ENCODE data around the gene ADRA2A.
A peak's percentile ranks its signal among the peaks of the same experiment; 100 is the strongest.

ADRA2A gene

DNA sequence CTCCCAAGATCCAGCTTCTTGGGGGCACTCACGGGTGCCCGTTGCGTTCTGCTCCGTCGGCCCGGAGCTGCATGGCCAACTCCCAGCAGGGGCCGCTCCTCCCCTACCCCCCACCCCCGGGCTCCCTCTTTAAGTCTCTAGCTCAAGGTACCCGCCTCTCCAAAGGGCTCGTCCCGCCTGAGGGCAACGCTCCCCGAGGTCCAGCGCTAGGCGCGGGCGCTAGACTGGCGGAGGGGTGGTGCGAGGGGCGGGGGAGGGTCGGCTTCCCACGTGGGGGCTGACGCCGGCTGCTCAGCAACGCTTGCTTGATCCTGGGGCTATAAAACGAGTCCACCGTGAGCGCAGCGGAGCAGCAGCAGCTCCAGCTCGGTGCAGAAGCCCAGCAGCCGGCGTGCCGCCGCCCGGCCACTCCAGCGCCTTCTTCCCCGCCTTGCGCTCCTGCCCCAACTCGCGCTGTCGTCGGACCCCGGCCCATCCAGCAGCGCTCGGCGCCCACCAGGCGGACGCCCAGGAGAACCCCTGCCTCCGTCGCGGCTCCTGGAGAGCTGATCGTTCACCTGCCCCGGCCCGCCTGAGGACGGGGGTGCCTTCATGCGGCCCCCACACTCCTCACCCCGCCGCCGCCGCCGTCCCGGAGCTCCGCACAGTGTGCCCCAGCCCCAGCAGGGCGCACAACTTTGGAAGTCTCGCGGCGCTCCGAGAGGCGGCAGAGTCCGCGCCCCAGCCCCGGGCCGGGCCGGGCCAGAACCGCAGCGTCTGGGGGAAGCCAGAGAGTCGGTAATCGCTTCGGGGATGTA is at the start of gene ADRA2A:
ADRA2A (plus strand) TSS at position 348 of the 797 bp plus-strand sequence. CDS start 968 bp downstream, outside the sequence.
- DNase-seq: peak; percentile 55

DNA sequence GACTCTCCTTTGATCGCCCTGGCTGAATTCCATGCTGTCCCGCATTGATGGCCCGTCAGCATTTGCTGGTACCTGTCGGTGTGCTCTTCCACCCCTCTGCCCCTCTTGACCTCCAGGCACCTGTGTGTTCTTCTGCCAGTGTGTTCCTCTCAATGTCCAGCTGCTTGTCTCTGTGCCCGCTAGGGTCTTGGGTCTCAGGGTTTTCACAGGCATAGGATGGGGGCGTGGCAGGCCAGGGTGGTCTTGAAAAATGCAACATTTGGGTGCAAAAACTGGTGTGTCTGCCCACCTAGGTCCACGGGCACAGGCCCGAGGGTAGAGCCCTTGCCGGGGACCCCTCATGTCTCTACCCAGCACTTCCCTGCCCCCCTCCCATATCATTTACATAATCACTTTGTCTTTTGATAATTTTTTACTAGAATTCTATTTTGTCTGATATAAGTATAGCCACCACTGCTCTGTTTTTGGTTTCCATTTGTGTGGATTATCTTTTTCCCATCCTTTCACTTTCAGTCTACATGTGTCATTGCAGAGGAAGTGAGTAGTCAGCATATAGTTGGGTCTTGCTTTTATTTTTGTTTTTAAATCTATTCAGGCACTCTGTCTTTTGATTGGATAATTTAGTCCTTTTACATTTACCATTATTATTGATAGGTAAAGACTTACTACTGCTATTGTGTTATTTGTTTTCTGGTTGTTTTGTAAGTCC is 46.6 kb upstream of the ADRA2A start:
- no peak for DNase-seq

DNA sequence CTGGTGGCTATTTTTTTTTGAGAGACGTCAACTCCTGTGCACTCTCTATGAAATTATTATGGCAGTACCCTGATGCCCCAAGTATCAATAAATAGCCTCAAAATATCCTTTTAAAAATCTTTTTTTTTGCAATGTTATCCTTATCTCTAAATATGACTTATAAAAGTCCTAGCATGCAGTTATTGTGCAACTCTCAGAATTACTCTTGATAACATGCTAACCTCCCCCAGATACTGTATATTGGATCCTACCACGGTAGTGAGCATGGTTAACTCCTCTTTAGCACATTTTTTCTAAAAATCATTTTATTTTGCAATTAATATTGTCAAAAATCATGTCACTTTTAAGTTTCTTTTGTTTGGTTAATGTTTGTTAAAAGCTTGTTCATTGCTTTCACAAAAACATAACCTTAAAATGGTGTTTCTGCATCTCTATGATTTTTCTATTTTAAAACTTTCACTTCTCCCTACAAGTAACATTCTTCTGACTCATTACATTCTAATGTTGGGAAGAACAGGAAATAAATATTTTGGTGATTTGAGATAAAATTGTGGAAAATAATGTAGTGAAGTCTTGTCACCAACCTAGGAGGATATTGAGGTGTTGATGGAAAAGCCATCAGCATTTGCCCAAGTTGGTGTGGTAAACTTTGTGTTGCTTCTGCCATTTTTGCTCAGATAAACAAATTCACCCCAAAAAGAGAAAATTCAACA is 42.1 kb upstream of the ADRA2A start:
- no peak for DNase-seq

DNA sequence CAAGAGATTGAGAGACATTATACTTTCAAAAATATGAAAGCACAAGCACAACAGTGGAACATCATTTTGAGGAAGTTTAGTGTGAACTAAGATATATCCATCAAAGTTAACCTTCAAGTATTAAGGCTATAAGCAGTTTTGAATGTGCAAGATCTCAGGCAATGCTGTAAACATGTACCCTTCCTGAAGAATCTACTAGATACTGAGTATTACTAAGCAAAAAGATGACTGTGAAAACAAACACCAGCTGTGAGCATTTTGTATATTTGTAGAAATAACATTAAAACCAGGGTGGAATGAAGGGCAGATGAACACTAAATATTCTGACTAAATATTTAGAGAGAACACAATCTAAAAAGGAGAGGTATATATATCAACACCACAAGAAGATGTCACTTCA is 41.3 kb upstream of the ADRA2A start:
- DNase-seq: no peak

DNA sequence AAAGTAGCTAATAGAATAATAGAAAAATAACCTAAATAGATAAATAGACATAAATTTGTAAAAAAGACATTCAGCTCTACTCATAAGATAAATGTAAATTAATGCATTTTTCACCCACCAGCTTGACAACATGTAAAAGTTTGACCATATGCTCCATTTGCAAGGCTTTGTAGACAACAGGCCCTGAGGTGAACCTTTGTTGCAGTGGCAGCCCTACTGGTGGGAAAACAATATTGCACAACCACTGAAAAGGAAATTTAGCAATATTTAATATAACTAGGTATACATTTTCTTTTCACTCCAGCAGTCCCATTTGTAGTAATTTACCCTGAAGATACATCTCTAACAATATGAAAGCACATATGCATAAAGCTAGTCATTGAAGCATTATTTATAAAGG is 39.0 kb upstream of the ADRA2A start:
- DNase-seq: no peak

DNA sequence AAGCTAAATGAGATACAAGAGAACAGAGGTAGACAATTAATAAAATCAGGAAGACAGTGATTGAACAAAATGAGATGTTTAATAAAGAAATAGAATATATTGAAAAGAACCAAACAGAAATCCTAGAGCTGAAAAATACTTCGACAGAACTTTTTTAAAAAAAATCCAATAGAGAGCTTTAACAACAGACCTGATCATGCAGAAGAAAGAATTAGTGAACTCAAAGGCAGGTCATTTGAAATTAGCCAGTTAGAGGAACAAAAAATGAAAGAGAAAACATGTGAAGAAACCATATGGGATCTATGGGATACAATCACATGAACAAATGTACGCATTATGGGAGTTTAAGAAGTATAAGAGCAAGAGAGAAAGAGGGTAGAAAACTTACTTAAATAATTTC is 37.3 kb upstream of the ADRA2A start:
- DNase-seq: no peak

DNA sequence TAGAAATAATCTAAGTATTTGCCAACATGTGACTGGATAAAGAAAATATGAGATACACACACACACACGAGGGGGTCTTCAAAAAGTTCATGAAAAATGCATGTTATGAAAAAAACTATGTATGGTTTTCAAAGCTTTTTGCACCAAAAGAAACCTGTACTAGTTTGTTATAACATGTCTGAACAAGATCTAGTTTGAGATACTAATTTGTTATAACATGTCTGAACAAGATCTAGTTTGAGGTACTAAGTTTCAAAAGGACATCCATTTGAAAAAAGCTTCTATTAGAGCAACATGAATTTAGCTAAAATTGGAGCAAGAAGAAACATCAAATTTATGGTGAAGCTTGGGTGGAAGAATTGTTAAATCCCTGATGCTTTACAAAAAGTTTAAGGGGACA is 19.8 kb upstream of the ADRA2A start:
- DNase-seq: no peak

DNA sequence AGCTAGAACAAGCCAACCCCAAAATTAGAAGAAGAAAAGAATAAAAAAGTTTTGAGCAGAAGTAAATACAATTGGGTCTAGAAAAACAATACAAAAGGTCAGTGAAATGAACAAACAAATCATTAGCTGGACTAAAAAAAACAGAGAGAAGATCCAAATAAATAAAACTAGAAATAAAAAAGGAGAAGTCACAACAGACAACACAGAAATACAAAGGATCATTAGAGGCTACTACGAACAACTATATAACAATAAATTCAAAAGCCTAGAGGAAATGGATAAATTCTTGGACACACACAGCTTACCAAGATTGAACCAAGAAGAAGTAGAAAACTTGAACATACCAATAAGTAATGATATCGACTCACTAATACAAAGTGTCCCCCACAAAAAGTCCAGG is 13.4 kb upstream of the ADRA2A start:
- DNase-seq: no peak

DNA sequence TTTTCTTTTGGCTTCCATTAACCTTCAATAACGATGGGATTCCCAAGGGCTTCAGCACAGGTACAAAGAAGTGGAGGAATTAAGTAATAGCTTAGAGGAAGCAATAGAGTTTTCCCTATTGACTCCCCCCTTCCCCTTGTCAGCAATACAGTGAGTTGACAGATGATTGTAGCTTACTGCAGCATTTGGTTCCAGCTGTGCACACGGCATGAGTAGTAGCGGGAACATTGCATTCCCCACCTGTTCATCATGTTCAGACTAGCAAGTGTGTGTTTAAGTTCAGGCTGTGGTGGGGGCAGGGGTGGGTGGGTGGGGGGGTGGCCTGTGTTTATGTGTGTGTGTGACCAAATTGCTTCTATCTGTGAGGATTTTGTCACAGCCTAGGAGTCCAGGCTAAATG is 4.6 kb upstream of the ADRA2A start:
- no peak for DNase-seq

DNA sequence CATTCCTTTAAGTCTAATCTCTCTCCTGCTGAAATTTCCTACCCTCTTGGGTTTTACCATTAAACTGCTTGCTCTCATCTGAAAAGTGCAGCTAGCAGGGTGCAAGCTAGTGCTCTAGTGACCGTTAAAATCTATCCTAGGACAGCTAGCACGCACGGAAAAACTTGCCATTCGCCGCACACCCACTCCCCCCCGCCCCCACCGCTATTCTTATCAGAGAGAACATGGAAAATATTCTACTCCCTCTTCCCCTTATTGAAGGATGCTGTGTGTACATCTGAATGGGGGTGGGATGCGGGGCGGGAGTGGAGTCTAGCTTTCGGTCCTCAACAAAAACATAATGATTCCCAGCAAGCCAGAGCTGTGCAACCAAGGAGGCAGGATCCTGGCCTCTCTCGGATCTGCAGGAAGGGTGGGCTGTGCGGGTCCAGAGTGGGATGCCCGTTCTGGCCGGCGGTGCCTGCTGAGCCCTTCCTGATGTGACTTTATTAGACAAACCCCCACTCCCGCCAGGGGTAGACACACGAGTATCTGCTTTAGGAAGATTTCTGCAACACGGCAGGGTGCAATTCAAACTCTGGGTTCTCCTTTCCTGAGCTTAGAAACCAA is 1.1 kb upstream of the ADRA2A start:
- DNase-seq: no peak

DNA sequence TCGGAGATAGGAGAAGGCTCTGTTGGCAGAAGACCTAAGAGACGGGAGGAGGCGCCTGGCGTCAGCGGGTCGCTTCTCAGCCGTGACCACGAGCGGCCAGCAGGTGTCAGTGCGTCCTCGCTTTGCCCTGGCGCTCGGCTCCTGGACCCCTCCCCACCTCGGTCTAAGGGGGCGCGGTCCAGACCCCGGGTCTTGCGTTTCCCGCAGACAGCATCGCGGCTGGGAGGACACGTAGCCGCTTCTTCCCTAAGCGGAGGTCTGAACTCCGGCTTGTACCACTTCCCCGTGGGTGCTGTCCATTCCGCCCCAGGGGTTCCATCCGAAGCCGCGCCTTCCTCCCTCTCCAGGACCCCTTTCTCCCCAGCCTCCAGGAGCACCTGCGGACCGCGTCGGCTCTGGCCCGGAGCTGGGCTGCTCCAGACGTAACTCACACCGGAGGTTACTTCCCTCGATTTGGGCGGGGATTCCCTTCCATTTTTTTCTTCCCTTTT is 593 bp upstream of the ADRA2A start:
- DNase-seq: peak; percentile 54

DNA sequence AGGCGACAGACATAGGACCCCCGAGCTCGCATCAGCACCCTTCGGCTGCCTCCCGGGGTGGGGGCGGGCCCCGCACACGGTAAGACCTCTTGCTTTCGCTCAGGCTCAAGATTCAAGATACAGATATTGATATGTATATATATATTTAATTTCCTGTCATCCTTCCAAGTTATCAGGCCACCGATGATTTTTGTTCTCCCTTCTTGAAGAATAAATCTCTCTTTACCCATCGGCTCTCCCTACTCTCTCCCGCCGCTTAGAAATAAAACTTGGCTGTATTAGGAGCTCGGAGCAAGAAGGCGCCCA is 603 bp downstream of the ADRA2A start:
- DNase-seq: no peak

DNA sequence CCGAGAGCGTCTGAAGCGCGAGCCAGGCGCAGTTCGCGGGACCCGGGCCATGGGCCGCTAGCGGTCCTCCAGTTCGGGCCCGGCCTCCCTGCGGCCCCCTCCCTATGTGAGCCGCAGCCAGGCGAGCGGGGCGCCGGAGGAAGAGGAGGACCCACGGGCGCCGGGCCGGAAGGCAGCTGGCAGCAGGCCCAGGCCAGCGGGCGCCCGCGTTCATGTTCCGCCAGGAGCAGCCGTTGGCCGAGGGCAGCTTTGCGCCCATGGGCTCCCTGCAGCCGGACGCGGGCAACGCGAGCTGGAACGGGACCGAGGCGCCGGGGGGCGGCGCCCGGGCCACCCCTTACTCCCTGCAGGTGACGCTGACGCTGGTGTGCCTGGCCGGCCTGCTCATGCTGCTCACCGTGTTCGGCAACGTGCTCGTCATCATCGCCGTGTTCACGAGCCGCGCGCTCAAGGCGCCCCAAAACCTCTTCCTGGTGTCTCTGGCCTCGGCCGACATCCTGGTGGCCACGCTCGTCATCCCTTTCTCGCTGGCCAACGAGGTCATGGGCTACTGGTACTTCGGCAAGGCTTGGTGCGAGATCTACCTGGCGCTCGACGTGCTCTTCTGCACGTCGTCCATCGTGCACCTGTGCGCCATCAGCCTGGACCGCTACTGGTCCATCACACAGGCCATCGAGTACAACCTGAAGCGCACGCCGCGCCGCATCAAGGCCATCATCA is 1.1 kb downstream of the ADRA2A start:
- DNase-seq: no peak

DNA sequence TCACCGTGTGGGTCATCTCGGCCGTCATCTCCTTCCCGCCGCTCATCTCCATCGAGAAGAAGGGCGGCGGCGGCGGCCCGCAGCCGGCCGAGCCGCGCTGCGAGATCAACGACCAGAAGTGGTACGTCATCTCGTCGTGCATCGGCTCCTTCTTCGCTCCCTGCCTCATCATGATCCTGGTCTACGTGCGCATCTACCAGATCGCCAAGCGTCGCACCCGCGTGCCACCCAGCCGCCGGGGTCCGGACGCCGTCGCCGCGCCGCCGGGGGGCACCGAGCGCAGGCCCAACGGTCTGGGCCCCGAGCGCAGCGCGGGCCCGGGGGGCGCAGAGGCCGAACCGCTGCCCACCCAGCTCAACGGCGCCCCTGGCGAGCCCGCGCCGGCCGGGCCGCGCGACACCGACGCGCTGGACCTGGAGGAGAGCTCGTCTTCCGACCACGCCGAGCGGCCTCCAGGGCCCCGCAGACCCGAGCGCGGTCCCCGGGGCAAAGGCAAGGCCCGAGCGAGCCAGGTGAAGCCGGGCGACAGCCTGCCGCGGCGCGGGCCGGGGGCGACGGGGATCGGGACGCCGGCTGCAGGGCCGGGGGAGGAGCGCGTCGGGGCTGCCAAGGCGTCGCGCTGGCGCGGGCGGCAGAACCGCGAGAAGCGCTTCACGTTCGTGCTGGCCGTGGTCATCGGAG is 1.8 kb downstream of the ADRA2A start:
- DNase-seq: no peak

DNA sequence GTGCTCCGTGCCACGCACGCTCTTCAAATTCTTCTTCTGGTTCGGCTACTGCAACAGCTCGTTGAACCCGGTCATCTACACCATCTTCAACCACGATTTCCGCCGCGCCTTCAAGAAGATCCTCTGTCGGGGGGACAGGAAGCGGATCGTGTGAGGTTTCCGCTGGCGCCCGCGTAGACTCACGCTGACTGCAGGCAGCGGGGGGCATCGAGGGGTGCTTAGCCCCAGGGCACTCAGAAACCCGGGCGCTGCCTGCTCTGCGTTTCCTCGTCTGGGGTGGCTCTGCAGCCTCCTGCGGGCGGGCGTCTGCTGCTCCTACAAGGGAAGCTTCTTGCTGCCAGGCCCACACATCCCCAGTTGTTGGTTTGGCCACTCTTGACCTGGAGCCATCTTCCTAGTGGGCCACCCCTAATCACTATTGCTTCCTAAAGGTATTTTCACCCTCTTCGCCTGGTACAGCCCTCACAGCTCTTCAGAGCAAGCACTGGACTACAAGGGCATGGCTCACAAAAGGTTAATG is 2.5 kb downstream of the ADRA2A start:
- DNase-seq: no peak

DNA sequence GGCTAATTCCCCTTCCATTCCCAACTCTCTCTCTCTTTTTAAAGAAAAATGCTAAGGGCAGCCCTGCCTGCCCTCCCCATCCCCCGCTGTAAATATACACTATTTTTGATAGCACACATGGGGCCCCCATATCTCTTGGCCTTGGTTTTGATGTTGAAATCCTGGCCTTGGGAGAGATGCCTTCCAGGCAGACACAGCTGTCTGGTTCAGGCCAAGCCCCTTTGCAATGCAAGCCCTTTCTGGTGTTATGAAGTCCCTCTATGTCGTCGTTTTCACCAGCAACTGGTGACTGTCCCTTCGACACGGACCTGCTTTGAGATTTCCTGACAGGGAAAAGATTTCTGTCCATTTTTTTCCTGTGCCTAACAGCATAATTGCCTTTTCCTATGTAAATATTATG is 3.0 kb downstream of the ADRA2A start:
- no peak for DNase-seq

DNA sequence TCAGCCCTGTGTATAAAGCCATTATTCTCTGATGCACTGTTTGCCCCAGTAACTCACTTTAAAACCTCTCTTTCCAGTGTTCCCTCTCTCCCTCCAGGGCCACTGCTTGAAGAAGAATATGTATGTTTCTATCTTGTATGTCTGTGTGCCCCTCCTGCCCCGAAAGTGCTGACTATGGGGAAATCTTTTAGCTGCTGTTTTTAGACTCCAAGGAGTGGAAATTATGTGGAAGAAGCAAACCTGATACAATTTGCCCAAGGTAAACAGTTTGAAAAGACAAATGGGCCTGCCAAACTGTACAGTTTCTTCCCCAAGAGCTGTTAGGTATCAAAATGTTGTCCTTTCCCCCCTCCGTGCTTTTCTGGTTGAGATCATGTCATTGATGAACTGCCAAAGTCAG is 3.4 kb downstream of the ADRA2A start:
- DNase-seq: no peak

DNA sequence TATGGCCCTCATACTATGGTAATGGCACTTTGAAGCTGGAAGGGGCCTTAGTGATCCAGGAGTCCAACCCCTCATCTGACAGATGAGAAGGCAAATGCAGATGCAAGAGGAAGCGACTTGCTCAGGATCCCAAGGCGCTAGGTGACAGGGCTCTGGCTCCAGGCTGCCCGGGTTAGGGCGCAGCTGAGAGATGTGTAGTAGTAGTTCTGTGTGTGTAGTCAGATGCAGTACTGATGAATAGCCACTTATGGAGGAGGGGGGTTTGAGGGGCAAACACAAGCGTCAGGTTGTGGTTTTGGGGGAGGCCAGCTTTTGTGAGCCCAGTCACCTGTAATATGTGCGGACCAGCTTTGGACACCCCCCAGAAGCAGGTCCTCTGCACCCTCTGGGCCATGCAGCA is 4.8 kb downstream of the ADRA2A start:
- no peak for DNase-seq

DNA sequence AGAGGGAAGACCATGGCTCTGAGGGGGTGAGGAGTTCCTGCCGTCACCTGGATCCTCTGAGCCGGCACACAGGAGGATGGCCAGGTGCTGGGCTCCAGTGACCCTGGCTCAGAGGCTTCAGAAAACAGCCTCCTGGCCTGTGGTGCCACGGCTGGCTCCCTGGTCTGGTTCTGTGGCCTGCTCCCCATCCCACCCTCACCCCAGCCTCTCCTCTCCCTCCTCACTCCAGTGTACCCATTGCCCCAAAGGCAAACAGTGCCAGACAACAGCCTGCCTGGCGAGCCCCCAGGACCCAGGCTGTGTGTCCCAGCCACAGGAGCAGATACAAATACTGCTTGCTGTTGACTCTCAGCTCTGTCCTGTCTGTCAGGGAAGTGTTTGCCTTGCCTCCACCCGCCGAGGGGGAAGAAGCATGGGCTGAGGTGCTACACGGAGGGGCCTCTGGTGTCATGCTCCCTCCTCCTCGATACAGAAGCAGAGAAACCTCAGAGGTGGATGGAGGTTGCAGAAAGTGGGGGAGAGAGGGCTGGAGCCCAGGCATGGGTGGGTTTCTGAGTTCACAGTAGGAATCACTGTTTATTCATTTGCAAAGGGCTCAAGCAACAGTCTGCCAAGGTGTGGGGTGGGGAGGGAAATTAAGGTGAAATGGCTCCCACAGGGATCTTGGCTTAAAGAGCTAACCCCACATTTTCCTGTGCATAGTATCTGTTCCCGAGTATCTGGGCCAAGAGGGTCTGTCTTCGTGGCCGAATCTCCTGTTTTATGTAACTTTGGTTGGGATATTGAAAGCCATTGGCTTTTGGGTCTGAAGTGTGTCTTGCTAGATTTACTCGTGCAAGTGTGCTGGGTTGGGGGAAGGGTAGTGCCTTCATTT is 5.5 kb downstream of the ADRA2A start:
- no peak for DNase-seq

DNA sequence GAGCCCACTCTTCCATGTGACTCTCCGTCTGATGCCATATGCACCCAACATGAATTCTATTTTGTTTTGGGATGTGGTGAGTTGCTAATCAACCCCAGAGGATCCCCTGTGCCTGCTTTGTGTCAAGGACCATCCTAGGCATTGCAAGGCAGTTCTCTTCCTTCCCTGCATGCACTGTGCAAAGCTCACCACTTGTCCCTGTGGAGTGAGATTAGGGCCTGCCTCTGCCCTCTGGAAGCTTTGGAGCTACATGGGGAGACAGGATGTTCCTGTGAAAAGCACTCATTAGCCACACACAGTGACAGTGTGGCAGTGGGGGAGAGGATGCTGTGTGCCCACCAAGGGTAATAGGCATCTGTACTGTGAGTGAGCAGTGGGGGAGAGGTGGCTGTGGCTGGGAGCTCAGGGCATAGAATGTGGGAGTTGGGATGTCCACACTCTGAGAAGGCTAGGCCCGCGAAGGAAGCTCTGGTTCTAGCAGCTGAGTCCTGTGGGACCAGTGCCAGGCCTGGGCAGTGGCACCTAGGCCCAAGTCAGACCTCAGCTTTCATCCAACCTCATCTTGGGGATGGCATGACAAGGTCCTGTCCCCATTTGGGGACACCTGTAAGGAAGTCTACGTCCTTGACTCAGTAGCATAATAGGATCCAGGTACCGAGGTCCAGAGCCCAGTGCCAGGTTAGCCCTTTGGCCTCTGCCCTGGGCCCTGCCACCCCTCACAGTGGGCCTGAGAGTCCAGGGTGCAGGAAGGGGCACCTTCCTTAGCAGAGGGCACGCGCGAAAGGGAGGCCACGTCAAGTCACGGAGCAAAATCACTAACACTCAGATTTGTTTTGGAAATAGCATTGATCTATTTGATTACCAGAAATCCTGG is 6.6 kb downstream of the ADRA2A start:
- no peak for DNase-seq

Measured in GDM1 (cell line).